Mesodermal cell (in vitro differentiated cells): ENCODE results near the gene RS1. TPM values are rescaled to one million over a fixed set of nuclear protein-coding genes. Genes with fewer than 3 reads are reported as not detected.

Source experiments
- H3K27ac ChIP-seq: 2 replicates; pipeline ENCODE4 v1.7.0; 2013; ENCODE audit warnings: mild to moderate bottlenecking, low read depth, low read length, moderate library complexity; ENCODE audit not compliant: severe bottlenecking
- H3K36me3 ChIP-seq: 2 replicates; pipeline ENCODE4 v1.7.1; 2013; ENCODE audit warnings: mild to moderate bottlenecking, low read length, moderate library complexity; ENCODE audit not compliant: control insufficient read depth, insufficient read depth
- H3K4me1 ChIP-seq: one replicate; pipeline ENCODE4 v1.7.1; 2013; ENCODE audit warnings: mild to moderate bottlenecking, low read length; ENCODE audit not compliant: insufficient read depth, control insufficient read depth, poor library complexity, severe bottlenecking
- H3K4me3 ChIP-seq: 2 replicates; pipeline ENCODE4 v1.7.0; 2013; ENCODE audit warnings: low read length, control low read depth, mild to moderate bottlenecking; ENCODE audit not compliant: insufficient read depth, poor library complexity, severe bottlenecking; ENCODE audit errors: extremely low read depth
- H3K9me3 ChIP-seq: 2 replicates; pipeline ENCODE4 v1.7.1; 2013; ENCODE audit warnings: mild to moderate bottlenecking, low read length, moderate library complexity; ENCODE audit not compliant: control insufficient read depth
- WGBS, 2 experiments: methylation state at CpG; one replicate each; pipeline ENCODE4 v1.1.5; 2013; ENCODE audit warnings: missing lambda C conversion rate in 2 of 2; ENCODE audit not compliant: insufficient coverage in 2 of 2; 5-methylcytosine and 5-hydroxymethylcytosine counted together
- polyA plus RNA-seq, 2 experiments: library from polyadenylated mRNA; stranded (reverse); fragments of 50-300 nt; gene quantifications; one replicate each; pipeline ENCODE4 v1.2.3, GENCODE V29; 2013

The RS1 gene
- not detected for polyA plus RNA-seq (2013, experiment 1 of 2)
- not detected for polyA plus RNA-seq (2013, experiment 2 of 2)

DNA sequence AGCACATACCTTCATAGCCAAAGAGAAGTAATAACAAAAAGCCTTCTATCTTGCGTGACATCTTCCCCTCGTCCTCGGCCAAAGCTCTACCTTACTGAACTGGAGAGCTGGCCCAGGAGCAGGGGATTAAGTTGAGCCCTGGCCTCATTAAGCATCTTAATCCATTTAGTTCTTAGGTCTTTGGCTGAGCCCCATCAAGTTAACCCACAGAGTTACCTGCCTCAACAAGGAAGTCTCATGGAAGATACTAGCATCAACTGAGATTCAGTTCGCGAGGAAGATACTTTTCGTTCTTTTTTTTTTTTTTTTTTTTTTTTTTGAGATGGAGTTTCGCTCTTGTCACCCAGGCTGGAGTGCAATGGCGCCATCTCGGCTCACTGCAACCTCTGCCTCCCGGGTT is at the start of gene RS1:
Gene RS1, minus strand, starts transcription at position 101 of the 400 bp plus-strand sequence. Its CDS starts 40 bp downstream, at position 61.
- Histone ChIP-seq H3K9me3 (no peaks in the 10 kb centered on the region), H3K27ac (no peak within 1 kb of the TSS), H3K4me3 (no peak within 1 kb of the TSS), H3K4me1 (no peaks in the 10 kb centered on the region), H3K36me3 (no peaks in the 10 kb centered on the region)
- WGBS, 2 experiments: 94% methylated on average over 3 of the region's 10 CpGs; no CpG with 5 or more reads in 1 of the 2 experiments

DNA sequence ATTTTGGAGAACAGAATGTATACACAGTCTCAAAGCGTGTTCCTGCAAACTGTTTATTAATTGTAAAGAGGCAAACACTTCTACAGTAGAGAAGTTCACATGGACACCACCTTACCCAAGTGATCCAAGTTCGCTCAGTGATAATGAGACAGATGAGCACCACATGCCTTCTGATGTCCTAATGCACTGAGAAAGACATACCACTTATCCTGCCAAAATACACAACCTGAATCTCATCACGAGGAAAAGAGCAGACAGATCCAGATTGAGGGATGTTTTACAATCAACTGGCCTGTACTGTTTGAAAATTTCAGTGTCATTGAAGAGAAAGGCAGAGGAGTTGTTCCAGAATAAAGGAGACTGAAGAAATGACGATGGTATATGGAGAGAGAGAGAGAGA is 47.9 kb upstream of the RS1 start:
- Histone ChIP-seq H3K9me3 (no peaks in the 10 kb centered on the region), H3K4me3 (no peak overlapping the region), H3K4me1 (no peaks in the 10 kb centered on the region), H3K27ac (no peak overlapping the region), H3K36me3 (no peaks in the 10 kb centered on the region)
- WGBS, 2 experiments: no CpG with 5 or more reads among the region's 4 CpGs

GRCh38 chrX:18714910-18715309 is 43.0 kb upstream of the RS1 start:
- no peaks in the 10 kb centered on the region for H3K36me3 ChIP-seq
- WGBS, 2 experiments: no CpG with 5 or more reads among the region's 9 CpGs
- no peak overlapping the region for H3K27ac ChIP-seq
- H3K9me3 ChIP-seq: no peaks in the 10 kb centered on the region
- H3K4me1 ChIP-seq: no peaks in the 10 kb centered on the region
- no peak overlapping the region for H3K4me3 ChIP-seq

GRCh38 chrX:18709833-18710232 is 37.9 kb upstream of the RS1 start:
- Histone ChIP-seq H3K27ac (no peak overlapping the region), H3K36me3 (no peaks in the 10 kb centered on the region), H3K4me1 (no peaks in the 10 kb centered on the region), H3K9me3 (no peaks in the 10 kb centered on the region), H3K4me3 (no peak overlapping the region)
- WGBS, 2 experiments: 100% methylated on average over 1 of the region's 3 CpGs; no CpG with 5 or more reads in 1 of the 2 experiments

DNA sequence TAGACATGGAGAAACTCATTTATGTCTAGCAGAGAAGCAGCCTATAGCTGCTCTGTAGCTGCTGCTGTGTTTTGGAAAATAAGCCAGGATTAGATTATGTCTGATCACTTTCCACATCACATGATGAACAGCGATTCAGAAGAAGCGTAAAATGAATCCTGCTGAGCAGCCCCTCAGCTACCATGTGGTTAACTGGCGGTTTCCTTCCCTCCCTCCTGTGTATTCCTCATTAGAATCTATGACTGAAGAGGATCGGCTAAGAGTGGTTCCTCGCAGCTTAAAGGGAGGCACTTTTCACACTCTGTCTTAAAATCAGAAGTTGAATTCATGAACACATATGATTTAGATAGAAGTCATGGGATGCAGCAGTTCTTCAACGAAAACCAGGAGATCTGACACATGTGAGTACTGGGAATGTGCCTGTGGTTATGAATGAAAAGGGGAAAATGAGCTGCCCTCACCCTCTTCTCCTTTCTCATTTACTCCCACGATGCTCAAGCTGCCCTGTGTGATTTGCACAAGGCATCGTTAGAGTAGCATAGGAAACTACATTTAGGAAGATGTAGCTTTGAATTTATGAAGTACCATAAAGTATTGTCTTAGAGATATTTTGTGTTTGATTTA is 35.6 kb upstream of the RS1 start, which contains the start of gene PPEF1:
Gene PPEF1, plus strand, starts transcription at position 220 of the 624 bp plus-strand sequence. Its CDS starts 136 bp downstream, at position 356.
- H3K36me3 ChIP-seq: no peaks in the 10 kb centered on the region
- no peak within 1 kb of the TSS for H3K27ac ChIP-seq
- H3K9me3 ChIP-seq: no peaks in the 10 kb centered on the region
- H3K4me3 ChIP-seq: no peak within 1 kb of the TSS
- no peaks in the 10 kb centered on the region for H3K4me1 ChIP-seq
- 60 to 92% methylated on average over 1 to 2 of the region's 8 CpGs for WGBS, 2 experiments

DNA sequence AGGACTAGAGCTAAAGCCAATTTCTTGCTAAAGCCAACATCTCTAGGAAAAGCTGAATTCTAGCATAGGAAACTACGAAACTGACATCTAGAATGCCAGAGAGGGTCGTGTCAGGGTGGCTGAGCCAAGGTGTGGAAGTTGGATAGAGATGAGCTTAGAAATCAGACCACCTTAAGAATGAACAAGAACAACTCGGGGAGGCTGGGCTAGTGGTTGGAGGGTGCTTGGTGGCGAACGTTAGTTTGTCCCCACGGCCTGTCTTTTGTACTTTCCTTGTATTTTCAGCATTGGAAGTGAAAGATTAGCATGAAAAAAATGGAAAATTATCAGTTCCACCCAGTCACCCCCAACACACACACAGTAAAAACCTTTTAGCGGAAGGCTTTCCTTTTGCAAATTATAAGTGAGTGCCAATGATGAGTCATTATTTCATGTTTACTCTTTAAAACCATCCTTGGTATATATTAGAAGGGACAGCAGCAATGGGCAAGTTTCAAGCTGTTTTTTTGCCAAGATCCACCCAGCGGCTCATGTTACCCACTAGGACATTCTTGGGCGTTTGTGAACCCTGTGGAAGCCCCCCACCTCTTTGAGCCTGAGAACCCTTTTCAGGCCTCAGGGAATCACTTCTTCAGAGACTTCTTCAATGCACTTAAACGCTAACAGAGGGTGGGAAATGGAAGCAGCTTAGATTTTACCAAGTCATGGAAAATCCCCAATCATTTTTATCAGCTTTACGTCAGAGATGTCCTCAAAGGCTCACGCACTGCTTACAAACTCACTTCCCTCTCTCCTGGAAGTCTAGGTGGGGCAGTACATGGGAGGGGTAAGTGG is 30.7 kb upstream of the RS1 start:
- H3K9me3 ChIP-seq: no peaks in the 10 kb centered on the region
- H3K27ac ChIP-seq: no peak overlapping the region
- H3K4me3 ChIP-seq: no peak overlapping the region
- H3K36me3 ChIP-seq: no peaks in the 10 kb centered on the region
- no peaks in the 10 kb centered on the region for H3K4me1 ChIP-seq
- 61% methylated on average over 3 of the region's 12 CpGs; no CpG with 5 or more reads in 1 of the 2 experiments for WGBS, 2 experiments

DNA sequence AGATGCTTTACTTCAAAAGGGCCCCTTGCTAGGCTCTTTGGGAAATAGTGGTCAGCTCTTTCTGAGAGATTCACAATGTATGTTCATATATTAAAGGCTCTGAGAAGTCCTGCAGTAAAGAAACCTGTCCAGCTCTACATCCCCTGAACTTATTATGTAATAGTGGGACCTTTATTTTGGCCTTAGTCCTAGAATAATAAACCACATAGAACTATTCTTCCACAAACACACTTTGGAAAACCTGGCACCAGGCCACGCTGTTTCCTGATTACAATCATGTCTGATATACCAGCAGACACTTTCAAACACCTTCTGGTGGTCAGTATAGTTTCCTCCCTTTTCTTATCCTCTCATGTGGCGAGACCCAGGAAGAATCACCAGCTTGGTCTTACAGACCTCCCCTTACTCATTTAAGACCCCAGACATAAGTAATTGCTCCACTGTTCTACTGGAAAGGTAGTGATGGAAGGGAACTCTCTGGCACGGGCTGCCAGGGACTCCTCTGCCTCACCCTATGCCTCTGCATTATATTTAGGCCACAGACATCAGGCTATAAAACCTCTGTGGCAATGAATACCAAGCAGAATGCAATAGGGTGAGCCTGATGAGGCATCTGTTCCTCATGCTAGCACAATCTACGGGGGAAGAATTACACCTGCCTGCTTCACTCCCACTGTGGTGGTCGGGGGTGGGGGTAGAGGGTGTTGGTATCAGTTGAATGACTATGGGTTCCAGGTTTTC is 29.9 kb upstream of the RS1 start:
- Histone ChIP-seq H3K4me3 (no peak overlapping the region), H3K4me1 (no peaks in the 10 kb centered on the region), H3K27ac (no peak overlapping the region), H3K9me3 (no peaks in the 10 kb centered on the region), H3K36me3 (no peaks in the 10 kb centered on the region)
- 83% methylated on average over 1 of the region's 5 CpGs; no CpG with 5 or more reads in 1 of the 2 experiments for WGBS, 2 experiments

DNA sequence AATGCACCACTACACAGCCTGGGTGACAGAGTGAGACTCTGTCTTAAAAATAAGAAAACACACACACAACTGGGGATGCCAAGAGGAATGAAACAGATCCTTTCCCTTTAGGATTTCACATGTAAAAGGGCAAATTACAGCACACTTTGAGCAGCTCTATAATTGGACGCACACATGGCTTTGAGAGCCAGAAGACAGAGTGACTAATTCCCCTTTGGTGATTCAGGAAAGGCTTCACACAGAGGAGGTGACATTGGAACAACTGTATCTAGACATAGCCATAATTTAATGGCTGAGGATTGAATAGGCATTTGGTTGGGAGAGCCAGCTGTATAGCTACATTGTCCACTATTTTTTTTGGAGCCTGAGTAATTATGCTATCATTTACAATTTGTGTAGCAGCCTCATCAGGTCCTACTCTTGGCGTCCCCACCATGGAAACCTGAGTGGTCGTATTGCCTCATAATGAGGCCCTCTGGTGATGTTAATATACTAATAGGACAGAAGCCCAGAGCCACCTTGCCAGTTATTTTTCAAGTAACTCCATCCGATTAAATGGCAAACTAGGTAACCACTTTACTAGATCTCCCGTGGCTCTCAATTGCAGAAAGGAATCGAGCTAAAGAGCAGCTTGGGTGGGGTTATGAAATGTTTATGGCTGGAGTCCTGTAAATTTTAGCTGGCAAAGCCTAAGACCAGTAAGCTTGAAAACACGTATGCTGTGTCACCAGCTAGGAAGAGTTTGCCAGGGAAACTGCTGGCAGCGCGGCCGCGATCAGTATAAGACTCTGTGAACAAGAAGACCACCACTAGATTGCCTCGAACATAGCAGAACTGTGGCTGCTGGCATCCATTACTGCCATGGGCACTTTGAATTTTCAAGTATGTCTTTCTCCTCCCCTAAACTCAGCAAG is 27.1 kb upstream of the RS1 start:
- H3K4me1 ChIP-seq: no peaks in the 10 kb centered on the region
- H3K36me3 ChIP-seq: no peaks in the 10 kb centered on the region
- WGBS, 2 experiments: 91 to 97% methylated on average over 6 to 8 of the region's 12 CpGs
- H3K4me3 ChIP-seq: no peak overlapping the region
- H3K9me3 ChIP-seq: no peaks in the 10 kb centered on the region
- H3K27ac ChIP-seq: no peak overlapping the region

DNA sequence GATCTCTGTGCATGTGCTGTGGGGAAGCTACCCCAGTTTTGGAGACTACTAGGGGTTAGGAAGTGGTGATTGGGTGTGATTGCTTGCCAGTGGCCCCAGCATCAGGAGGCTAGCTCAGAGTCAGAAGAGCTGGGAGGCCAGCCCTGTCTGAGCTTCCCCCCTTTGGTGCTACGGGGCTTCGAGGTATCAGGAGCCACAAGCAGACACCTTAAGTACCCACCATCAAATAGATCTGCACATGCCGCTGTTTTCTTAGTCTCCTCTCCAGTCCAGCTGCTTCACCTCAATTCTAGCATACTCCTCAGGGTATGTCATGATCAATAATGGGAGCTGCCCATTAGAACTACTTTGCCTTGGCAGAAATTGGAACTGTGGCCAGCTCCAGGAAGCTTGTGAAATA is 24.7 kb upstream of the RS1 start:
- H3K27ac ChIP-seq: no peak overlapping the region
- WGBS, 2 experiments: no CpG with 5 or more reads among the region's 3 CpGs
- no peaks in the 10 kb centered on the region for H3K36me3 ChIP-seq
- H3K4me3 ChIP-seq: no peak overlapping the region
- H3K9me3 ChIP-seq: no peaks in the 10 kb centered on the region
- no peaks in the 10 kb centered on the region for H3K4me1 ChIP-seq

- no peaks in the 10 kb centered on the region for H3K36me3 ChIP-seq
- H3K4me3 ChIP-seq: no peak overlapping the region
- no peaks in the 10 kb centered on the region for H3K9me3 ChIP-seq
- no peaks in the 10 kb centered on the region for H3K4me1 ChIP-seq
- WGBS, 2 experiments: 100% methylated on average over 1 of the region's 4 CpGs
- no peak overlapping the region for H3K27ac ChIP-seq
These were observed 20.6 kb upstream of the RS1 start for GRCh38 chrX:18692541-18692940.
